CD4-positive, alpha-beta memory T cell (primary cell): ENCODE data around the gene MED4. TPM values are rescaled to one million over a fixed set of nuclear protein-coding genes. Genes with fewer than 3 reads are reported as not detected.

Experiments
- CTCF ChIA-PET: fragments of 350-600 bp; sonication (Branson Sonifier 250); formaldehyde crosslinking; loops from one replicate; lab custom pipeline; 2021; ENCODE audit warnings: inconsistent platforms; ENCODE audit not compliant: partially characterized antibody; lab: Charles Lee
- POLR2A ChIA-PET: fragments of 350-600 bp; sonication (Branson Sonifier 250); formaldehyde crosslinking; loops from one replicate; lab custom pipeline; 2021; ENCODE audit not compliant: partially characterized antibody; lab: Charles Lee
- DNase-seq, 5 donors: peaks; one replicate each; pipeline versions ENCODE4 v3.0.0 to v3.0.0-alpha.2; 2020 to 2022; ENCODE audit warnings: mixed read lengths in 1 of 5
- H3K27ac ChIP-seq: one replicate; pipeline ENCODE4 v1.7.0; 2013; ENCODE audit warnings: low read depth, low read length
- H3K27me3 ChIP-seq: 2 replicates; pipeline ENCODE4 v1.7.0; 2013; ENCODE audit warnings: mild to moderate bottlenecking, low read length, moderate library complexity; ENCODE audit not compliant: insufficient read depth
- H3K36me3 ChIP-seq: 2 replicates; pipeline ENCODE4 v1.7.0; 2013; ENCODE audit warnings: mild to moderate bottlenecking, low read length, moderate library complexity; ENCODE audit not compliant: insufficient read depth
- H3K4me1 ChIP-seq: 2 replicates; pipeline ENCODE4 v1.7.0; 2013; ENCODE audit warnings: mild to moderate bottlenecking, low read length, moderate library complexity; ENCODE audit not compliant: insufficient read depth
- H3K4me3 ChIP-seq, 2 donors: one replicate each; pipeline ENCODE4 v1.7.0; 2013; ENCODE audit warnings: low read length in 2 of 2, mild to moderate bottlenecking in 1 of 2
- H3K9me3 ChIP-seq, 2 donors: one replicate each; pipeline ENCODE4 v1.7.0; 2013; ENCODE audit warnings: low read length in 2 of 2, control low read depth in 1 of 2; ENCODE audit not compliant: control insufficient read depth in 1 of 2
- H3K27ac Mint-ChIP-seq, 7 donors: one replicate each; pipeline ENCODE4 v1.8.0; 2020 to 2021; ENCODE audit warnings: mixed read lengths in 7 of 7, mild to moderate bottlenecking in 6 of 7, inconsistent platforms in 3 of 7, moderate library complexity in 3 of 7
- H3K27me3 Mint-ChIP-seq, 2 donors: one replicate each; pipeline ENCODE4 v1.8.0; 2020 to 2021; ENCODE audit warnings: mixed read lengths in 2 of 2
- H3K36me3 Mint-ChIP-seq, 2 donors: one replicate each; pipeline ENCODE4 v1.8.0; 2020 to 2021; ENCODE audit warnings: mixed read lengths in 2 of 2, inconsistent platforms in 1 of 2, mild to moderate bottlenecking in 1 of 2
- H3K4me1 Mint-ChIP-seq, 4 donors: one replicate each; pipeline ENCODE4 v1.8.0; 2020 to 2021; ENCODE audit warnings: mixed read lengths in 4 of 4, mild to moderate bottlenecking in 1 of 4
- H3K4me3 Mint-ChIP-seq, 8 donors: one replicate each; pipeline ENCODE4 v1.8.0; 2020 to 2021; ENCODE audit warnings: mixed read lengths in 8 of 8, mild to moderate bottlenecking in 7 of 8, moderate library complexity in 6 of 8, inconsistent platforms in 3 of 8
- H3K9me3 Mint-ChIP-seq, 8 donors: one replicate each; pipeline ENCODE4 v1.8.0; 2020 to 2021; ENCODE audit warnings: mixed read lengths in 8 of 8, mild to moderate bottlenecking in 5 of 8, inconsistent platforms in 3 of 8, moderate library complexity in 1 of 8
- intact Hi-C: fragments of 100-400 bp; cut with micrococcal nuclease; formaldehyde crosslinking; loops from one replicate; pipeline ENCODE4 v1.15.1; 2023
- polyA plus RNA-seq, 2 donors: library from polyadenylated mRNA; unstranded; fragments of 300-500 nt; fragmentation: Illumina TruSeq; gene quantifications; one replicate each; pipeline ENCODE4 v1.2.3, GENCODE V29; 2021
- total RNA-seq, 2 experiments: library from RNA; stranded (reverse); gene quantifications; one replicate each; pipeline ENCODE4 v1.2.3, GENCODE V29; 2021

Gene MED4, protein sequence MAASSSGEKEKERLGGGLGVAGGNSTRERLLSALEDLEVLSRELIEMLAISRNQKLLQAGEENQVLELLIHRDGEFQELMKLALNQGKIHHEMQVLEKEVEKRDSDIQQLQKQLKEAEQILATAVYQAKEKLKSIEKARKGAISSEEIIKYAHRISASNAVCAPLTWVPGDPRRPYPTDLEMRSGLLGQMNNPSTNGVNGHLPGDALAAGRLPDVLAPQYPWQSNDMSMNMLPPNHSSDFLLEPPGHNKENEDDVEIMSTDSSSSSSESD
- total RNA-seq (10 to 100 TPM; 50.6 to 53.5 TPM), polyA plus RNA-seq (100 to 1,000 TPM in 1 of 2 donors, 10 to 100 TPM in 1; 89.0 to 132 TPM)

GRCh38 chr13:48094781-48095502 is at the start of gene MED4:
MED4 (minus strand) TSS chr13:48095104; CDS start chr13:48095078, 26 bp downstream.
- CTCF ChIA-PET: interaction anchor here (0.6 to 2.6 kb wide), 30 partner anchors 9 to 1647 kb away, joined by 3 to 25 read pairs (median 4); partner anchors contain the start of genes ITM2B and NUDT15
- Mint-ChIP-seq H3K27me3 (peaks cover 0 to 2% of the 10 kb centered on the region in 2 donors), H3K36me3 (peaks cover 0 to 19% of the 10 kb centered on the region in 2 donors), H3K27ac (peak within 1 kb of the TSS; percentile 92 to 99 (median 98)), H3K4me3 (peak within 1 kb of the TSS; percentile 93 to 98 (median 96)), H3K4me1 (peaks cover 24 to 54% (median 35%) of the 10 kb centered on the region in 4 donors), H3K9me3 (peaks cover 0 to 2% (median 0%) of the 10 kb centered on the region in 8 donors)
- Histone ChIP-seq H3K4me3 (peak within 1 kb of the TSS; percentile 73 to 76), H3K4me1 (peaks cover 37% of the 10 kb centered on the region), H3K36me3 (no peaks in the 10 kb centered on the region), H3K27ac (peak within 1 kb of the TSS; percentile 96), H3K27me3 (no peaks in the 10 kb centered on the region), H3K9me3 (no peaks in the 10 kb centered on the region)
- DNase-seq: peak; percentile 95 to 98 (median 97)
- POLR2A ChIA-PET: interaction anchor here (0.6 to 2.6 kb wide), 17 partner anchors 14 to 1518 kb away, joined by 3 to 39 read pairs (median 5); partner anchors contain the start of genes ITM2B, NUDT15, RB1 and RCBTB2
- intact Hi-C loops: loop anchor here (1.0 to 5.0 kb wide), 8 partner anchors 32 to 1347 kb away; partner anchors contain the start of genes CAB39L, CYSLTR2, FNDC3A and SETDB2

GRCh38 chr13:48144413-48145035 is 49.6 kb upstream of the MED4 start:
- ChIA-PET CTCF (interaction anchor here (0.7 kb wide), 2 partner anchors 10 to 106 kb away, joined by 3 read pairs; partner anchors contain the start of gene NUDT15), POLR2A (interaction anchor here (0.6 to 1.2 kb wide), 5 partner anchors 11 to 96 kb away, joined by 3 to 6 read pairs (median 4); partner anchors contain the start of gene ITM2B)
- Histone ChIP-seq H3K4me1 (peaks cover 12% of the 10 kb centered on the region), H3K4me3 (no peak overlapping the region), H3K27me3 (no peaks in the 10 kb centered on the region), H3K9me3 (no peaks in the 10 kb centered on the region), H3K27ac (no peak overlapping the region), H3K36me3 (no peaks in the 10 kb centered on the region)
- DNase-seq: peak in 1 of 5 donors; percentile 22
- peaks cover 15 to 36% (median 29%) of the 10 kb centered on the region in 4 donors for H3K4me1 Mint-ChIP-seq
- intact Hi-C loops: no loop called here
- H3K9me3 Mint-ChIP-seq: peaks cover 0 to 3% (median 0%) of the 10 kb centered on the region in 8 donors
- no peaks in the 10 kb centered on the region for H3K36me3 Mint-ChIP-seq
- no peaks in the 10 kb centered on the region for H3K27me3 Mint-ChIP-seq
- H3K4me3 Mint-ChIP-seq: peak overlapping the region in 5 of 8 donors; percentile 7 to 43 (median 13)
- H3K27ac Mint-ChIP-seq: peak overlapping the region; percentile 20 to 85 (median 70)

- no peak overlapping the region for H3K27ac Mint-ChIP-seq
- H3K27me3 ChIP-seq: no peaks in the 10 kb centered on the region
- H3K36me3 ChIP-seq: no peaks in the 10 kb centered on the region
- peaks cover 0 to 3% (median 0%) of the 10 kb centered on the region in 8 donors for H3K9me3 Mint-ChIP-seq
- no peaks in the 10 kb centered on the region for H3K27me3 Mint-ChIP-seq
- H3K4me1 Mint-ChIP-seq: peaks cover 13 to 26% (median 22%) of the 10 kb centered on the region in 4 donors
- CTCF ChIA-PET: no interaction called here
- no peak for DNase-seq
- no peak overlapping the region for H3K4me3 ChIP-seq
- H3K4me3 Mint-ChIP-seq: no peak overlapping the region
- POLR2A ChIA-PET: interaction anchor here (0.6 to 1.2 kb wide), 2 partner anchors 15 to 79 kb away, joined by 3 read pairs; no protein-coding TSS in a partner anchor
- no peaks in the 10 kb centered on the region for H3K9me3 ChIP-seq
- no peak overlapping the region for H3K27ac ChIP-seq
- no peaks in the 10 kb centered on the region for H3K36me3 Mint-ChIP-seq
- peaks cover 12% of the 10 kb centered on the region for H3K4me1 ChIP-seq
- intact Hi-C loops: no loop called here
Observed at GRCh38 chr13:48142436-48142835, 47.5 kb upstream of the MED4 start.

DNA sequence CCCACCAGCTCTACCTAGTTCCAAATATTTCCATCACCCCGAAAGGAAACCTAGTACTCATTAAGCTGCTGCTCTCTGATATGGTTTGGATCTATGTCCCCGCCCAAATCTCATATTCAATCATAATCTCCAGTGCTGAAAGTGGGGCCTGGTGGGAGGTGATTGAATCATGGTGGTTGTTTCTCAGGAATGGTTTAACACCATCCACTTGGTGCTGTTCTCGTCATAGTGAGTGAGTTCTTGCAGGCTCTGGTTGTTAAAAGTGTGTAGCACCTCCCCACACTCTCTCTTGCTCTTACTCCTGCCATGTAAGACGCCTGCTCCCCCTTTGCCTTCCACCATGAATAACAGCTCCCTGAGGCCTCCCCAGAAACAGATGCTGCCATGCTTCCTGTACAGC is 43.4 kb upstream of the MED4 start:
- Histone ChIP-seq H3K4me1 (no peaks in the 10 kb centered on the region), H3K27me3 (no peaks in the 10 kb centered on the region), H3K36me3 (no peaks in the 10 kb centered on the region), H3K4me3 (no peak overlapping the region), H3K27ac (no peak overlapping the region), H3K9me3 (no peaks in the 10 kb centered on the region)
- H3K9me3 Mint-ChIP-seq: peaks cover 0 to 2% (median 0%) of the 10 kb centered on the region in 8 donors
- ChIA-PET POLR2A (interaction anchor here (0.6 to 1.2 kb wide), 3 partner anchors 11 to 82 kb away, joined by 3 read pairs; no protein-coding TSS in a partner anchor), CTCF (no interaction called here)
- DNase-seq: no peak
- H3K27me3 Mint-ChIP-seq: no peaks in the 10 kb centered on the region
- no peaks in the 10 kb centered on the region for H3K36me3 Mint-ChIP-seq
- H3K4me1 Mint-ChIP-seq: peaks cover 0 to 7% (median 4%) of the 10 kb centered on the region in 4 donors
- intact Hi-C loops: no loop called here
- H3K4me3 Mint-ChIP-seq: no peak overlapping the region
- no peak overlapping the region for H3K27ac Mint-ChIP-seq

DNA sequence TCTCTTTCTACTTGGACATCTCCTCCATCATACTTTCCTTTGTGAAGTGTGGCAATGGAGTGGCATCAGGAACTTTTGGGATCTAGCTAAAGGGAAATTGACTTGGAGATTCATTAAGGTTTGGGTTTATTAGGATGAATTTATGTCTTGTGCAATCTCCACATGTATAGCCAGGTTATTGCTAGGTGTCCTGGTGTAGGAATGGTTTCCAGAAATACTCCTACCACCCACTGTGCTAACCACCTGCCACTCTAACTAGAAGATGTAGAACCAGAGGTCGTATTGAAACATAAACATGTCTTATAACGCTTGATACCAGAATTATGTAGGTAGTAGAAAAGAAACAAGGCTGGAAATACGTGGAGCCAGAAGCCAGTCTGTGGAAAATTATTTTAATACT is 38.1 kb upstream of the MED4 start:
- Histone ChIP-seq H3K4me3 (no peak overlapping the region), H3K27ac (no peak overlapping the region), H3K4me1 (no peaks in the 10 kb centered on the region), H3K36me3 (no peaks in the 10 kb centered on the region), H3K27me3 (no peaks in the 10 kb centered on the region), H3K9me3 (no peaks in the 10 kb centered on the region)
- Mint-ChIP-seq H3K4me3 (peak overlapping the region in 1 of 8 donors; percentile 0), H3K27ac (no peak overlapping the region), H3K9me3 (no peaks in the 10 kb centered on the region), H3K36me3 (no peaks in the 10 kb centered on the region), H3K27me3 (no peaks in the 10 kb centered on the region), H3K4me1 (peaks cover 7 to 13% (median 10%) of the 10 kb centered on the region in 4 donors)
- no peak for DNase-seq
- POLR2A ChIA-PET: interaction anchor here (0.6 to 1.4 kb wide), 2 partner anchors 39 to 100 kb away, joined by 3 to 4 read pairs; partner anchors contain the start of gene ITM2B
- intact Hi-C loops: no loop called here
- CTCF ChIA-PET: interaction anchor here (0.8 to 2.8 kb wide), 5 partner anchors 16 to 100 kb away, joined by 3 to 9 read pairs (median 3); partner anchors contain the start of gene ITM2B

- H3K4me3 ChIP-seq: no peak overlapping the region
- no peak overlapping the region for H3K4me3 Mint-ChIP-seq
- no peaks in the 10 kb centered on the region for H3K27me3 ChIP-seq
- no peaks in the 10 kb centered on the region for H3K9me3 ChIP-seq
- H3K4me1 ChIP-seq: peaks cover 13% of the 10 kb centered on the region
- H3K27me3 Mint-ChIP-seq: no peaks in the 10 kb centered on the region
- no peaks in the 10 kb centered on the region for H3K36me3 ChIP-seq
- H3K27ac Mint-ChIP-seq: no peak overlapping the region
- intact Hi-C loops: no loop called here
- peaks cover 17 to 27% (median 21%) of the 10 kb centered on the region in 4 donors for H3K4me1 Mint-ChIP-seq
- ChIA-PET CTCF (interaction anchor here (0.7 to 2.8 kb wide), 8 partner anchors 24 to 448 kb away, joined by 3 to 11 read pairs (median 4); partner anchors contain the start of gene ITM2B), POLR2A (interaction anchor here (0.6 to 2.6 kb wide), 4 partner anchors 24 to 105 kb away, joined by 3 to 16 read pairs (median 5); partner anchors contain the start of gene ITM2B)
- no peak overlapping the region for H3K27ac ChIP-seq
- H3K36me3 Mint-ChIP-seq: no peaks in the 10 kb centered on the region
- DNase-seq: no peak
- H3K9me3 Mint-ChIP-seq: no peaks in the 10 kb centered on the region
Observed at GRCh38 chr13:48131533-48131932, 36.6 kb upstream of the MED4 start.
